GM04503 (cell line): ENCODE measurements around the gene PPP2R2C.

ENCODE experiments used
- DNase-seq: peaks from one replicate; pipeline ENCODE4 v3.0.0-alpha.2; 2012; ENCODE audit warnings: low read depth

PPP2R2C gene

GRCh38 chr4:6401797-6402196 lies 70.6 kb downstream of the PPP2R2C start:
- no peak for DNase-seq

GRCh38 chr4:6396696-6397236 lies 75.6 kb downstream of the PPP2R2C start:
- no peak for DNase-seq

GRCh38 chr4:6395466-6396228 lies 76.8 kb downstream of the PPP2R2C start:
- DNase-seq = no peak

GRCh38 chr4:6394671-6395081 lies 77.7 kb downstream of the PPP2R2C start:
- no peak for DNase-seq

- no peak for DNase-seq
These were observed 78.6 kb downstream of the PPP2R2C start for GRCh38 chr4:6393544-6394475.

- no peak for DNase-seq
These were observed 79.3 kb downstream of the PPP2R2C start for GRCh38 chr4:6393066-6393465.

- DNase-seq = no peak
These were observed 80.0 kb downstream of the PPP2R2C start for GRCh38 chr4:6392407-6392806.

GRCh38 chr4:6391852-6392188 lies 80.6 kb downstream of the PPP2R2C start:
- no peak for DNase-seq

- DNase-seq = no peak
These were observed 81.1 kb downstream of the PPP2R2C start for GRCh38 chr4:6391186-6391851.

- no peak for DNase-seq
These were observed 82.1 kb downstream of the PPP2R2C start for GRCh38 chr4:6390356-6390755.

GRCh38 chr4:6389142-6389825 lies 83.1 kb downstream of the PPP2R2C start:
- no peak for DNase-seq

GRCh38 chr4:6388713-6389112 lies 83.7 kb downstream of the PPP2R2C start:
- no peak for DNase-seq

- DNase-seq = no peak
These were observed 84.5 kb downstream of the PPP2R2C start for GRCh38 chr4:6387946-6388345.

GRCh38 chr4:6386091-6386490 lies 86.3 kb downstream of the PPP2R2C start:
- DNase-seq = no peak

- no peak for DNase-seq
These were observed 87.1 kb downstream of the PPP2R2C start for GRCh38 chr4:6385288-6385687.

GRCh38 chr4:6384541-6384940 lies 87.9 kb downstream of the PPP2R2C start:
- DNase-seq = no peak

GRCh38 chr4:6383929-6384328 lies 88.5 kb downstream of the PPP2R2C start:
- DNase-seq = no peak

- no peak for DNase-seq
These were observed 89.4 kb downstream of the PPP2R2C start for GRCh38 chr4:6383009-6383404.

- no peak for DNase-seq
These were observed 90.8 kb downstream of the PPP2R2C start for GRCh38 chr4:6381571-6382123.

- DNase-seq = no peak
These were observed 91.5 kb downstream of the PPP2R2C start for GRCh38 chr4:6380746-6381410.
